Measurements from ENCODE around the gene KCNB1.

- no peak for TF ChIP-seq POLR2A (IDR thresholded peaks at IDR 0.05)
- TF ChIP-seq, protein P1, sequence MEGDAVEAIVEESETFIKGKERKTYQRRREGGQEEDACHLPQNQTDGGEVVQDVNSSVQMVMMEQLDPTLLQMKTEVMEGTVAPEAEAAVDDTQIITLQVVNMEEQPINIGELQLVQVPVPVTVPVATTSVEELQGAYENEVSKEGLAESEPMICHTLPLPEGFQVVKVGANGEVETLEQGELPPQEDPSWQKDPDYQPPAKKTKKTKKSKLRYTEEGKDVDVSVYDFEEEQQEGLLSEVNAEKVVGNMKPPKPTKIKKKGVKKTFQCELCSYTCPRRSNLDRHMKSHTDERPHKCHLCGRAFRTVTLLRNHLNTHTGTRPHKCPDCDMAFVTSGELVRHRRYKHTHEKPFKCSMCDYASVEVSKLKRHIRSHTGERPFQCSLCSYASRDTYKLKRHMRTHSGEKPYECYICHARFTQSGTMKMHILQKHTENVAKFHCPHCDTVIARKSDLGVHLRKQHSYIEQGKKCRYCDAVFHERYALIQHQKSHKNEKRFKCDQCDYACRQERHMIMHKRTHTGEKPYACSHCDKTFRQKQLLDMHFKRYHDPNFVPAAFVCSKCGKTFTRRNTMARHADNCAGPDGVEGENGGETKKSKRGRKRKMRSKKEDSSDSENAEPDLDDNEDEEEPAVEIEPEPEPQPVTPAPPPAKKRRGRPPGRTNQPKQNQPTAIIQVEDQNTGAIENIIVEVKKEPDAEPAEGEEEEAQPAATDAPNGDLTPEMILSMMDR (IDR thresholded peaks at IDR 0.05) = no peak
These were observed 54.5 kb downstream of the KCNB1 start for GRCh38 chr20:49427751-49428518.

Data from heart left ventricle (tissue), 13 donors.